IPS-18a (cell line): ENCODE data around the gene NACC1.

Experiments
- H3K27ac ChIP-seq: one replicate; pipeline ENCODE4 v1.5.1; 2013; ENCODE audit warnings: low read length
- H3K27me3 ChIP-seq: one replicate; pipeline ENCODE4 v1.6.1; 2013; ENCODE audit warnings: mild to moderate bottlenecking, low read length; ENCODE audit not compliant: control insufficient read depth, insufficient read depth
- H3K36me3 ChIP-seq: one replicate; pipeline ENCODE4 v1.6.1; 2013; ENCODE audit warnings: low read depth, low read length; ENCODE audit not compliant: control insufficient read depth
- H3K4me1 ChIP-seq: one replicate; pipeline ENCODE4 v1.6.1; 2013; ENCODE audit warnings: low read depth, low read length; ENCODE audit not compliant: control insufficient read depth
- H3K4me3 ChIP-seq: one replicate; pipeline ENCODE4 v1.5.1; 2013; ENCODE audit warnings: low read length
- H3K9ac ChIP-seq: one replicate; pipeline ENCODE4 v1.6.1; 2013; ENCODE audit warnings: mild to moderate bottlenecking, low read length, moderate library complexity
- H3K9me3 ChIP-seq: one replicate; pipeline ENCODE4 v1.6.1; 2013; ENCODE audit warnings: low read depth, low read length; ENCODE audit not compliant: control insufficient read depth

Gene NACC1

DNA sequence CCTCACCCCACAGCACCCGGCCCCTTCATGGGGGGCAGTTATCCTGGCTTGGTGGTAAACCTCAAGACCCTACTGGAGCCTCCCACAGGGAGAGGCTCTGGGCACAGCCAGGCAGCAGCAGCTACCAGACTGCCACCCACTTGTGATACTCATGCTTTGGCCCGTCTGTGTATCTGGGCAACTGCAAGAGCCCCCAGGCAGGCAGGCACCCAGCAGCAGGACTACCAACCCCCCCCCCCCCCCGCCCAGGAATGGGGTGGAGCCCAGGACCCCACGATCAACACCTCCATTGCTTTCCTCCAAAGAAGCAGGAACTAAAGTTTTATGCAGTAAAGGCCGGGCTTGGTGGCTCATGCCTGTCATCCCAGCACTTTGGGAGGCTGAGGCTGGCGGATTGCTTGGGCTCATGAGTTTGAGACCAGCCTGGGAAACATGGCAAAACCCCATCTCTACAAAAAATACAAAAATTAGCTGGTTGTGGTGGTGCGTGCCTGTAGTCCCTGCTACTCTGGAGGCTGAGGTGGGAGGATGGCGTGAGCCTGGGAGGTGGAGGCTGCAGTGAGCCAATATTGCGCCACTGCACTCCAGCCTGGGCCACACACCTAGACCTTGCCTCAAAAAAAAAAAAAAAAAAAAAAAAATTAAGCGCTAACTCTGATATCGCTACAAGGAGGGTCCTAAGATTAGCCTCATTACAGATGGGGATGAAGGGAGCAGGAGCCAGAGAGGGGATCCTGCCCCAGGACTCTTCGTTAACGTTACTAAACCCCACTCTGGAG, 14.3 kb upstream of the NACC1 start:
- Histone ChIP-seq H3K4me3 (no peak overlapping the region), H3K4me1 (peaks cover 4% of the 10 kb centered on the region), H3K36me3 (peaks cover 5% of the 10 kb centered on the region), H3K27me3 (peaks cover 46% of the 10 kb centered on the region), H3K9me3 (no peaks in the 10 kb centered on the region), H3K9ac (no peak overlapping the region), H3K27ac (no peak overlapping the region)

- peaks cover 39% of the 10 kb centered on the region for H3K27me3 ChIP-seq
- no peak overlapping the region for H3K4me3 ChIP-seq
- H3K9ac ChIP-seq, result no peak overlapping the region
- peaks cover 11% of the 10 kb centered on the region for H3K36me3 ChIP-seq
- no peak overlapping the region for H3K27ac ChIP-seq
- H3K9me3 ChIP-seq, result no peaks in the 10 kb centered on the region
- peaks cover 4% of the 10 kb centered on the region for H3K4me1 ChIP-seq
Observed at GRCh38 chr19:13104360-13104847, 13.7 kb upstream of the NACC1 start.

- Histone ChIP-seq H3K9ac (no peak overlapping the region), H3K27me3 (peaks cover 32% of the 10 kb centered on the region), H3K4me3 (no peak overlapping the region), H3K27ac (no peak overlapping the region), H3K36me3 (peaks cover 18% of the 10 kb centered on the region), H3K9me3 (no peaks in the 10 kb centered on the region), H3K4me1 (peaks cover 4% of the 10 kb centered on the region)
Observed at GRCh38 chr19:13104848-13105711, 13.0 kb upstream of the NACC1 start.

GRCh38 chr19:13109361-13110098, 8.5 kb upstream of the NACC1 start:
- peaks cover 39% of the 10 kb centered on the region for H3K36me3 ChIP-seq
- H3K9me3 ChIP-seq, result no peaks in the 10 kb centered on the region
- H3K4me1 ChIP-seq, result no peaks in the 10 kb centered on the region
- no peaks in the 10 kb centered on the region for H3K27me3 ChIP-seq
- H3K9ac ChIP-seq, result no peak overlapping the region
- H3K4me3 ChIP-seq, result no peak overlapping the region
- H3K27ac ChIP-seq, result no peak overlapping the region

GRCh38 chr19:13110099-13110610, 7.9 kb upstream of the NACC1 start:
- H3K27ac ChIP-seq, result no peak overlapping the region
- H3K27me3 ChIP-seq, result no peaks in the 10 kb centered on the region
- no peak overlapping the region for H3K9ac ChIP-seq
- no peak overlapping the region for H3K4me3 ChIP-seq
- no peaks in the 10 kb centered on the region for H3K9me3 ChIP-seq
- H3K4me1 ChIP-seq, result no peaks in the 10 kb centered on the region
- H3K36me3 ChIP-seq, result peaks cover 44% of the 10 kb centered on the region

DNA sequence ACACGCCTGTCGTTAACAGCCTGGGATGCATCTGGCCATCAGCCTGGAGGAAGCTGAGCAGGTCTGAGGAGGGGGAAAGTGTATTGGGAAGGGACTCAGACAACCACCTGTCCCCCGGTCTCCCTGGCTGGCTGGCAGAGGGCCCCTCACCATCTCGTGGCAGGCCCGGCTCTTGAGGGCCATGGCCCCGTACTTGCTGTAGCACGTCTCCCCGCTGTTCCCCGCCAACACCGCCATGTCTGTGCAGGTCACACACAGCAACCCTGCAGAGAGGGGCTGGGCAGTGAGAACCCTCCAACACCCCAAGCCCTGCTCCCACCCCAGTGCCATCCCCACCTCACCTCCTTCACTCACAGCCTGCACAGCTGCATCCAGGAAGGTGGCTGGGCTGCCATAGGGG, 5.5 kb upstream of the NACC1 start:
- Histone ChIP-seq H3K27me3 (no peaks in the 10 kb centered on the region), H3K9me3 (no peaks in the 10 kb centered on the region), H3K4me1 (peaks cover 7% of the 10 kb centered on the region), H3K9ac (no peak overlapping the region), H3K27ac (no peak overlapping the region), H3K4me3 (no peak overlapping the region), H3K36me3 (peaks cover 41% of the 10 kb centered on the region)

- peak overlapping the region; percentile 81 for H3K27ac ChIP-seq
- H3K27me3 ChIP-seq, result no peaks in the 10 kb centered on the region
Observed at GRCh38 chr19:13115936-13116281, 2.2 kb upstream of the NACC1 start.

DNA sequence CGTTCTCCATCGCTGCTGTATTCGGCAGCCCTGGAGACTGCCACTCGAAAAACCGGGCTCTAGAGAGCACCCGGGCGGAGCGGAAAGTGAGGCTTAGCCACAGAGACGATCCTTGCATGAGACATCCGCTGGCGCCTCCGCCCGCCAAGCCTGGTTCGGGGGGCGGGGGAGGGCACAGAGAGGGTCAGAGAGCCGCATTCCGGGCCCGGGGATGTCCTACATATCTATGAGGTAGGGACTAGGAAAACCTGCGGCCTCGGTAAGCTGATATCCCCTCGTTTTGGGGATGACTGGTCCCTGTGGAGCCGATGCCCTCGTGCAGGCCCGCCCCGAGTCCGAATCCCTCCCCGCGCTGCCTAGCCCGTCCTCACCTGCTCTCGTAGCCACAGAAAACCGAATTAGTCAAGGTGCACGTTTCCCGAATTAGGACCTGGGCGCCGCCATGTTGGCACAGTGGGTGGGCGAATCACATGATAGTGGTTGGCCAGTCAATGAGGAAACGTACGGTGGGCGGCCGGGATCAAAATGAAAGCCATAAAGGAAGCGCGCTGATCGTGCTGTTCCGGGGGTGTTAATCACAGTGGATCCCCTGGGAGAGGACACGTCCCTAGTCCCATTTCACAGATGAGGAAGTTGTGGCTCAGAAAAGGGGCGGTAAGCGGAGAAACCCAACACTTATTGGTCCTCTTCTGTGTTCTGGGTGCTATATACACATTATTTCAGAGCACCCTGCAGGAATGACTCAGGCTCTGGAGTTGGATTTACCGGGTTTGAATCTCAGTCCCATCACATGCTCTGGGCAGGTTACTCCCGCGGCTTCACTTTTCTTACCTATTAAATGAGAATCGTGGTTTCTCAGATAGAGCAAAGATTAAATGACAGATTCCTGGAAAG, 1.5 kb upstream of the NACC1 start, which contains the start of gene TRMT1:
TRMT1 (minus strand) TSS at position 459 of the 894 bp plus-strand sequence; CDS start at position 118, 341 bp downstream.
- Histone ChIP-seq H3K27ac (peak within 1 kb of the TSS; percentile 81), H3K4me1 (peaks cover 27% of the 10 kb centered on the region), H3K9ac (peak within 1 kb of the TSS; percentile 96), H3K36me3 (peaks cover 24% of the 10 kb centered on the region), H3K27me3 (no peaks in the 10 kb centered on the region), H3K9me3 (no peaks in the 10 kb centered on the region), H3K4me3 (peak within 1 kb of the TSS; percentile 94)

More at GRCh38 chr19:13115936-13116281, 2.2 kb upstream of the NACC1 start:
- Histone ChIP-seq H3K36me3 (peaks cover 24% of the 10 kb centered on the region), H3K9ac (peak overlapping the region; percentile 96), H3K9me3 (no peaks in the 10 kb centered on the region), H3K4me1 (peaks cover 26% of the 10 kb centered on the region), H3K4me3 (peak overlapping the region; percentile 94)

- Histone ChIP-seq H3K9ac (no peak overlapping the region), H3K9me3 (no peaks in the 10 kb centered on the region), H3K4me3 (peak overlapping the region; percentile 94), H3K36me3 (peaks cover 23% of the 10 kb centered on the region), H3K27ac (no peak overlapping the region), H3K4me1 (peaks cover 27% of the 10 kb centered on the region), H3K27me3 (no peaks in the 10 kb centered on the region)
Observed at GRCh38 chr19:13117176-13117771, 790 bp upstream of the NACC1 start.
